OCI-LY7 (cell line): ENCODE results near the gene BTG2. TPM values are rescaled to one million over a fixed set of nuclear protein-coding genes. Genes with fewer than 3 reads are reported as not detected.
A peak's percentile ranks its signal among the peaks of the same experiment; 100 is the strongest.

Source experiments
- BruUV-seq: library from RNA; stranded (reverse); fragments of 400-500 nt; replicated peaks from 2 replicates; lab custom pipeline; 2021; lab: Mats Ljungman, UMichigan
- CTCF ChIA-PET: fragments of 300-600 bp; sonication (Branson Sonifier 250); formaldehyde crosslinking; loops from one replicate; lab custom pipeline; 2022; ENCODE audit warnings: antibody characterized with exemption; ENCODE audit not compliant: unreplicated experiment; lab: Charles Lee
- POLR2A ChIA-PET: fragments of 300-600 bp; sonication (Branson Sonifier 250); formaldehyde crosslinking; loops from one replicate; lab custom pipeline; 2022; ENCODE audit warnings: antibody characterized with exemption; lab: Charles Lee
- DNase-seq: peaks from one replicate; pipeline ENCODE4 v3.0.0-alpha.2; 2015; ENCODE audit warnings: low spot score
- H2AFZ ChIP-seq: fragments of 200-600 bp; sonication (generic), shearing (Covaris generic); 2 replicates; pipeline ENCODE4 v1.6.1; 2014; ENCODE audit warnings: mild to moderate bottlenecking, antibody characterized with exemption, low read length, moderate library complexity
- H3K27ac ChIP-seq: fragments of 200-600 bp; sonication (generic); 2 replicates; pipeline ENCODE4 v1.5.1; 2014; ENCODE audit warnings: mixed run types, low read depth, mild to moderate bottlenecking, moderate library complexity, low read length, inconsistent platforms; ENCODE audit not compliant: poor library complexity, severe bottlenecking
- H3K36me3 ChIP-seq: fragments of 200-600 bp; sonication (generic); 2 replicates; pipeline ENCODE4 v1.6.1; 2014; ENCODE audit warnings: mild to moderate bottlenecking, antibody characterized with exemption, low read length, moderate library complexity, mixed read lengths; ENCODE audit not compliant: insufficient read depth
- H3K4me1 ChIP-seq: fragments of 200-600 bp; sonication (generic); 2 replicates; pipeline ENCODE4 v1.5.1; 2014; ENCODE audit warnings: mild to moderate bottlenecking, low read length; ENCODE audit not compliant: insufficient read depth, poor library complexity, severe bottlenecking
- H3K4me2 ChIP-seq: fragments of 200-600 bp; sonication (generic); 2 replicates; pipeline ENCODE4 v1.6.1; 2014; ENCODE audit warnings: mild to moderate bottlenecking, low read length
- H3K4me3 ChIP-seq: fragments of 200-600 bp; sonication (generic); 2 replicates; pipeline ENCODE4 v1.5.1; 2014; ENCODE audit warnings: mild to moderate bottlenecking, low read depth, low read length; ENCODE audit not compliant: poor library complexity, severe bottlenecking
- H3K79me2 ChIP-seq: fragments of 200-600 bp; sonication (generic); 2 replicates; pipeline ENCODE4 v1.6.1; 2016; ENCODE audit warnings: low read depth, mild to moderate bottlenecking, low read length, moderate library complexity, mixed read lengths; ENCODE audit not compliant: insufficient read depth
- H3K9me2 ChIP-seq: fragments of 200-600 bp; sonication (generic); 2 replicates; pipeline ENCODE4 v1.6.1; 2016; ENCODE audit warnings: mild to moderate bottlenecking, low read length, mixed read lengths; ENCODE audit not compliant: insufficient read depth
- H3K9me3 ChIP-seq: fragments of 200-600 bp; sonication (generic); 2 replicates; pipeline ENCODE4 v1.6.1; 2014; ENCODE audit warnings: mild to moderate bottlenecking, mixed run types, low read length, mixed read lengths
- H4K20me1 ChIP-seq: fragments of 200-600 bp; sonication (generic); 2 replicates; pipeline ENCODE4 v1.6.1; 2014; ENCODE audit warnings: mild to moderate bottlenecking, antibody characterized with exemption, low read length, moderate library complexity, mixed read lengths; ENCODE audit not compliant: insufficient read depth
- CTCF ChIP-seq: fragments of 200-600 bp; sonication (generic); conservative IDR thresholded peaks from 2 replicates; pipeline ENCODE4 v1.5.1; 2014; ENCODE audit warnings: mild to moderate bottlenecking, antibody characterized with exemption, low read length, moderate library complexity, mixed read lengths
- EZH2phosphoT487 ChIP-seq: fragments of 200-600 bp; sonication (generic); IDR thresholded peaks from 2 replicates; pipeline ENCODE4 v1.6.1; 2018; ENCODE audit warnings: low read depth, borderline replicate concordance, mild to moderate bottlenecking, mixed run types, antibody characterized with exemption, low read length, moderate library complexity, mixed read lengths
- intact Hi-C: fragments of 100-400 bp; cut with micrococcal nuclease; formaldehyde crosslinking; loops from one replicate; pipeline ENCODE4 v1.10.0; 2022; ENCODE audit not compliant: unreplicated experiment
- total RNA-seq, 2 experiments: library from RNA; depleted of rRNA in 1 of 2; stranded (reverse); fragments of >200 nt in 1 of 2; shearing (Covaris generic) in 1 of 2; gene quantifications; 2 replicates each; pipeline ENCODE4 v1.2.3, GENCODE V29; 2014 to 2022

BTG2 gene
- total RNA-seq, 2 experiments from 2014 or later = 99.5 to 156 TPM

DNA sequence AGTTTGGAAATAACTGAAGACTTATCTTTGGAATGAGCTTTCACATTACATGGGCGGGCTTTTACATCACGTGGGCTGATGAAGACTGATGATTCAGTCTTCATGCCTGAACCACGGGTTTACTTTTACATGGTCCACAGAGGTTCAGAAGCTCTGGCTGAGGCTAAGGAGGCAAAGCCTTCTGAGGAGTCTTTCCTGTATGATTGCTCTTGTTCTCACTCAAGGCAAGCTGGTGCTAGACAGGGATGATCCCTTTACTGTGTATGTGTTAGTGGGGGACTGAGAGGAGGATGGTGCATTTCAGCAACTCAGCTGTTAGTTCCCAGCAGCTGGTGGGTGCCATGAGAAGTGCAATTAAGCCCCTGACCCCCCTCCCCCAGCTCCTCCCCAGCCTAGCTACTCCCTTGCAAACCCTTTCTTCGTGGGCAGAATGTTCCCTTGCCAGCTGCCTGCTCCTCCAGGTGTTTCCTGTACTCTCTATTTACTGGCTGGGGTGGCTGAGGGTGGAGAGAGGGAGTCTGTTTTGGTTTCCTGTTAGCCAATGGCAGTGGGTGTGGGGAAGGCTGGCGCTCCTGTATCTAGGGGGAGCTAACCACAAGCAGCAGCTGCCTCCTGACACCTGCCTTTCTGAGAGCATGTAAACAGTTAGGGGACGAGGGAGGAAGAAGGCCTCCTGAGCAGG, 15.4 kb downstream of the BTG2 start:
- Histone ChIP-seq H2AFZ (no peak overlapping the region; the same call in 1 of the 2 replicates), H3K9me2 (no peaks in the 10 kb centered on the region), H3K4me1 (peaks cover 95% of the 10 kb centered on the region), H3K27ac (peak overlapping the region; percentile 98), H3K9me3 (no peaks in the 10 kb centered on the region), H4K20me1 (no peaks in the 10 kb centered on the region), H3K4me2 (peak overlapping the region; percentile 99), H3K79me2 (peaks cover 43% of the 10 kb centered on the region; the same call in 1 of the 2 replicates), H3K36me3 (0 out of 2 replicates have a peak, but pooled peaks cover 4% of the 10 kb centered on the region), H3K4me3 (peak overlapping the region; percentile 54)
- POLR2A ChIA-PET = interaction anchor here (0.6 to 12.9 kb wide), 11 partner anchors 8 to 444 kb away, joined by 3 to 458 read pairs (median 4); partner anchors contain the start of gene BTG2
- CTCF ChIA-PET = interaction anchor here (0.6 to 2.7 kb wide), 13 partner anchors 10 to 184 kb away, joined by 3 to 23 read pairs (median 4); no protein-coding TSS in a partner anchor
- intact Hi-C loops = loop anchor here (1.0 to 10.0 kb wide), 3 partner anchors 14 to 1994 kb away; no protein-coding TSS in a partner anchor
- BruUV-seq = no TSS peak
- TF ChIP-seq EZH2phosphoT487 (no peak), CTCF (peak; percentile 41; the same call in 1 of the 2 replicates)
- peak; percentile 99 for DNase-seq

- ChIA-PET POLR2A (interaction anchor here (0.6 to 12.9 kb wide), 9 partner anchors 8 to 443 kb away, joined by 3 to 458 read pairs (median 4); partner anchors contain the start of gene BTG2), CTCF (interaction anchor here (0.7 to 2.7 kb wide), 9 partner anchors 14 to 54 kb away, joined by 3 to 23 read pairs (median 4); no protein-coding TSS in a partner anchor)
- DNase-seq = no peak
- intact Hi-C loops = loop anchor here (1.0 to 10.0 kb wide), 3 partner anchors 15 to 1993 kb away; no protein-coding TSS in a partner anchor
- no peaks in the 10 kb centered on the region for H3K36me3 ChIP-seq
- peak overlapping the region; percentile 98 for H3K27ac ChIP-seq
- H3K9me2 ChIP-seq = no peaks in the 10 kb centered on the region
- H3K4me1 ChIP-seq = peaks cover 95% of the 10 kb centered on the region
- TSS peak; percentile 64 for BruUV-seq
- H3K79me2 ChIP-seq = peaks cover 37% of the 10 kb centered on the region; the same call in 1 of the 2 replicates
- H3K4me2 ChIP-seq = peak overlapping the region; percentile 99
- H4K20me1 ChIP-seq = no peaks in the 10 kb centered on the region
- TF ChIP-seq EZH2phosphoT487 (no peak), CTCF (no peak)
- H2AFZ ChIP-seq = no peak overlapping the region
- H3K4me3 ChIP-seq = peak overlapping the region; percentile 54
- no peaks in the 10 kb centered on the region for H3K9me3 ChIP-seq
These were observed 16.1 kb downstream of the BTG2 start for GRCh38 chr1:203321273-203322052.
